Right cardiac atrium (tissue), 5 donors: ENCODE results near the gene CLEC12A. TPM values are rescaled to one million over a fixed set of nuclear protein-coding genes. Genes with fewer than 3 reads are reported as not detected.

Experiments used
- ATAC-seq, 2 donors: fragments of 200-7000 bp; cut with Tn5 transposase; one replicate each; pipeline versions ENCODE4 v1.8.0 to v1.9.1; 2020; ENCODE audit warnings: moderate library complexity in 2 of 2, mild to moderate bottlenecking in 1 of 2
- DNase-seq, 3 donors: peaks; one replicate each; pipeline ENCODE4 v3.0.0-alpha.2; 2020
- H3K27ac ChIP-seq: one replicate; pipeline ENCODE4 v1.5.1; 2013; ENCODE audit warnings: mild to moderate bottlenecking, low read length, control low read depth, moderate library complexity
- H3K27me3 ChIP-seq: one replicate; pipeline ENCODE4 v1.6.1; 2013; ENCODE audit not compliant: control insufficient read depth, insufficient read depth
- H3K4me1 ChIP-seq: one replicate; pipeline ENCODE4 v1.6.1; 2013; ENCODE audit warnings: low read length; ENCODE audit not compliant: control insufficient read depth, insufficient read depth
- H3K4me3 ChIP-seq: one replicate; pipeline ENCODE4 v1.5.1; 2013; ENCODE audit warnings: low read length, control low read depth
- H3K9me3 ChIP-seq: one replicate; pipeline ENCODE4 v1.6.1; 2013; ENCODE audit warnings: low read length; ENCODE audit not compliant: control insufficient read depth
- WGBS: extraction: QIAGEN DNeasy Blood & Tissue Kit; methylation state at CpG from one replicate; pipeline ENCODE4 v1.1.7; 2013; 5-methylcytosine and 5-hydroxymethylcytosine counted together
- intact Hi-C, 4 donors: fragments of 100-400 bp; cut with DNase I; formaldehyde crosslinking; loops; one replicate each; pipeline versions ENCODE4 v1.11.0 to v1.14.0; 2022 to 2023
- polyA plus RNA-seq: library from polyadenylated mRNA; stranded (reverse); fragments of 200-250 nt; gene quantifications from one replicate; pipeline ENCODE4 v1.2.3, GENCODE V29; 2013
- total RNA-seq, 4 donors: library from RNA; stranded (reverse); fragmentation: NEBNext Ultra II Directional; extraction: Animal tissue kit (Norgen Biotek cat#: 25700); gene quantifications; one replicate each; pipeline ENCODE4 v1.2.1, GENCODE V29; 2021
- donor health status: healthy with polysubstance abuse.
- donor health status: DM: no; HTN: yes; CAD: no.
- donor health status: DM: no; HTN: no; CAD: no.
- donor health status: DM: no; HTN: yes; CAD: no; lungs with severe emphysema.
- donor health status: DM: yes; HTN: yes; CAD: no.

CLEC12A gene
- total and polyA plus RNA-seq, 5 donors = 0.38 to 15.9 (median 1.9) TPM

- intact Hi-C loops = loop anchor here in 1 of 4 donors (5.0 kb wide), 1 partner anchor 106 kb away; no protein-coding TSS in a partner anchor
- 61% methylated on average over 5 of the region's 5 CpGs for WGBS
These were observed 60.6 kb downstream of the CLEC12A start for GRCh38 chr12:10031771-10032175.

GRCh38 chr12:10033783-10034545 lies 62.8 kb downstream of the CLEC12A start:
- DNase-seq (peak in 1 of 3 donors; percentile 20), ATAC-seq (no peak)
- Histone ChIP-seq H3K27me3 (no peaks in the 10 kb centered on the region), H3K27ac (no peak overlapping the region), H3K9me3 (no peaks in the 10 kb centered on the region), H3K4me1 (no peaks in the 10 kb centered on the region), H3K4me3 (no peak overlapping the region)
- WGBS = 51% methylated on average over 1 of the region's 1 CpG
- intact Hi-C loops = loop anchor here in 3 of 4 donors (1.0 to 5.0 kb wide), 3 partner anchors 103 to 105 kb away; no protein-coding TSS in a partner anchor

More at GRCh38 chr12:10031771-10032175, 60.6 kb downstream of the CLEC12A start:
- Histone ChIP-seq H3K4me3 (no peak overlapping the region), H3K27me3 (no peaks in the 10 kb centered on the region), H3K4me1 (no peaks in the 10 kb centered on the region), H3K9me3 (no peaks in the 10 kb centered on the region), H3K27ac (no peak overlapping the region)
- DNase-seq (no peak), ATAC-seq (no peak)

Other genes starting within 250 kb of the CLEC12A start
- 1 to 10 TPM in 1 of 4 donors, under 1 TPM in 1, not detected in 2; 0.60 to 1.2 TPM for gene CLECL1, start 238.3 kb upstream of the CLEC12A start, total RNA-seq
- gene CLECL1, start 238.3 kb upstream of the CLEC12A start, polyA plus RNA-seq = 0.14 TPM
- gene CD69, start 210.5 kb upstream of the CLEC12A start, total RNA-seq = 1 to 10 TPM in 3 of 4 donors, under 1 TPM in 1; 0.48 to 1.9 (median 1.5) TPM
- 0.68 TPM for gene CD69, start 210.5 kb upstream of the CLEC12A start, polyA plus RNA-seq
- gene KLRF1, start 143.9 kb upstream of the CLEC12A start, total RNA-seq = 1 to 10 TPM in 1 of 4 donors, under 1 TPM in 3; 0.28 to 1.6 (median 0.62) TPM
- gene KLRF1, start 143.9 kb upstream of the CLEC12A start, polyA plus RNA-seq = 0.32 TPM
- gene CLEC2B, start 102.1 kb upstream of the CLEC12A start, total RNA-seq = 1 to 10 TPM; 3.7 to 7.2 (median 5.1) TPM
- gene CLEC2B, start 102.1 kb upstream of the CLEC12A start, polyA plus RNA-seq = 5.0 TPM
- not detected for gene KLRF2, start 89.9 kb upstream of the CLEC12A start, total RNA-seq
- gene KLRF2, start 89.9 kb upstream of the CLEC12A start, polyA plus RNA-seq = not detected
- not detected for gene CLEC2A, start 39.0 kb upstream of the CLEC12A start, total RNA-seq
- gene CLEC2A, start 39.0 kb upstream of the CLEC12A start, polyA plus RNA-seq = not detected
- gene CLEC1B, start 27.7 kb downstream of the CLEC12A start, total RNA-seq = not detected
- gene CLEC1B, start 27.7 kb downstream of the CLEC12A start, polyA plus RNA-seq = not detected
- gene CLEC12B, start 39.2 kb downstream of the CLEC12A start, total RNA-seq = under 1 TPM in 1 of 4 donors, not detected in 3; 0.44 TPM
- gene CLEC12B, start 39.2 kb downstream of the CLEC12A start, polyA plus RNA-seq = not detected
- gene CLEC9A, start 59.3 kb downstream of the CLEC12A start, total RNA-seq = under 1 TPM in 1 of 4 donors, not detected in 3; 0.26 TPM
- gene CLEC9A, start 59.3 kb downstream of the CLEC12A start, polyA plus RNA-seq = not detected
- gene CLEC1A, start 127.6 kb downstream of the CLEC12A start, total RNA-seq = 1 to 10 TPM; 3.2 to 4.1 (median 3.3) TPM
- gene CLEC1A, start 127.6 kb downstream of the CLEC12A start, polyA plus RNA-seq = 3.5 TPM
- gene CLEC7A, start 158.8 kb downstream of the CLEC12A start, total RNA-seq = 10 to 100 TPM in 2 of 4 donors, 1 to 10 TPM in 2; 4.8 to 14.9 (median 10.8) TPM
- 2.4 TPM for gene CLEC7A, start 158.8 kb downstream of the CLEC12A start, polyA plus RNA-seq
- gene OLR1, start 200.7 kb downstream of the CLEC12A start, total RNA-seq = under 1 TPM; 0.60 to 0.81 (median 0.75) TPM
- 0.27 TPM for gene OLR1, start 200.7 kb downstream of the CLEC12A start, polyA plus RNA-seq
- not detected for gene TMEM52B, start 207.6 kb downstream of the CLEC12A start, total RNA-seq
- 0.07 TPM for gene TMEM52B, start 207.6 kb downstream of the CLEC12A start, polyA plus RNA-seq
- 100 to 1,000 TPM; 212 to 302 (median 279) TPM for gene GABARAPL1, start 241.5 kb downstream of the CLEC12A start, total RNA-seq
- gene GABARAPL1, start 241.5 kb downstream of the CLEC12A start, polyA plus RNA-seq = 208 TPM